WTC11 (cell line): ENCODE data around the gene LSM11.

ENCODE experiments used
- NFATC4 ChIP-seq: fragments of 250-450 bp; sonication (Bioruptor Pico); IDR thresholded peaks from 2 replicates; pipeline ENCODE4 v1.9.0; 2021; ENCODE audit warnings: mild to moderate bottlenecking
- NFYB ChIP-seq: sonication (generic); formaldehyde crosslinking; conservative IDR thresholded peaks from 2 replicates; pipeline ENCODE4 v1.8.0; 2022; ENCODE audit warnings: low read depth, missing genetic modification reagents
- ZNF263 ChIP-seq: sonication (generic); formaldehyde crosslinking; IDR thresholded peaks from 2 replicates; pipeline ENCODE4 v1.8.1; 2022; ENCODE audit warnings: low read depth, mild to moderate bottlenecking, moderate library complexity, missing genetic modification reagents
- TF ChIP-seq, protein P1 (sequence below): sonication (generic); formaldehyde crosslinking; IDR thresholded peaks from 2 replicates; pipeline ENCODE4 v1.8.1; 2023; ENCODE audit warnings: mild to moderate bottlenecking, missing genetic modification reagents
- TF ChIP-seq, protein P2 (sequence below): fragments of 200-600 bp; IDR thresholded peaks from 2 replicates; pipeline ENCODE4 v1.8.0; 2022; ENCODE audit warnings: antibody characterized with exemption
- TF ChIP-seq, protein P3 (sequence below): fragments of 250-450 bp; sonication (Bioruptor Pico); IDR thresholded peaks from 2 replicates; pipeline ENCODE4 v1.8.0; 2021; ENCODE audit warnings: mild to moderate bottlenecking
- TF ChIP-seq, protein P4 (sequence below): sonication (generic); formaldehyde crosslinking; IDR thresholded peaks from 2 replicates; pipeline ENCODE4 v1.8.0; 2023; ENCODE audit warnings: missing genetic modification reagents

DNA sequence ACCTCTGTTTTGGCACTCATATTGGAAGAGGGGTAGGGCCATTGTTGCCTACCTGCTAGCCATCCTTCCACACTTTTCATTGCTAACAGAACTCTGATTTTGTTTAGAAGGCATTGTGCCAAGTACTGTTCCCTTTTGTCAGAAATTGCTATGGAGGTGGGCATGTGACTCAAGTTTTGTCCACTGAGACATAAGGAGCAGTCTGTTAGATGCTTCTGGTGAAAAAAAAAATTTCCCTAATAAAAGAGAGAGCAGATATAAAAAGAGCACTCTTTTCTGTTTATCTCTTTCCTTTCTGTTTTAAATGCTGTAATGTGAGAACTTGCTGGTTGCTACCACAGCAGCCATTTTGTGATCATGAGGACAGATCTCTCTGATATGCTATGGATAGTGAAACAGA is 34.2 kb upstream of the LSM11 start:
- TF ChIP-seq, protein P1, sequence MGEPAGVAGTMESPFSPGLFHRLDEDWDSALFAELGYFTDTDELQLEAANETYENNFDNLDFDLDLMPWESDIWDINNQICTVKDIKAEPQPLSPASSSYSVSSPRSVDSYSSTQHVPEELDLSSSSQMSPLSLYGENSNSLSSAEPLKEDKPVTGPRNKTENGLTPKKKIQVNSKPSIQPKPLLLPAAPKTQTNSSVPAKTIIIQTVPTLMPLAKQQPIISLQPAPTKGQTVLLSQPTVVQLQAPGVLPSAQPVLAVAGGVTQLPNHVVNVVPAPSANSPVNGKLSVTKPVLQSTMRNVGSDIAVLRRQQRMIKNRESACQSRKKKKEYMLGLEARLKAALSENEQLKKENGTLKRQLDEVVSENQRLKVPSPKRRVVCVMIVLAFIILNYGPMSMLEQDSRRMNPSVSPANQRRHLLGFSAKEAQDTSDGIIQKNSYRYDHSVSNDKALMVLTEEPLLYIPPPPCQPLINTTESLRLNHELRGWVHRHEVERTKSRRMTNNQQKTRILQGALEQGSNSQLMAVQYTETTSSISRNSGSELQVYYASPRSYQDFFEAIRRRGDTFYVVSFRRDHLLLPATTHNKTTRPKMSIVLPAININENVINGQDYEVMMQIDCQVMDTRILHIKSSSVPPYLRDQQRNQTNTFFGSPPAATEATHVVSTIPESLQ (CRISPR knock-in tag), result no peak
- TF ChIP-seq, protein P2, sequence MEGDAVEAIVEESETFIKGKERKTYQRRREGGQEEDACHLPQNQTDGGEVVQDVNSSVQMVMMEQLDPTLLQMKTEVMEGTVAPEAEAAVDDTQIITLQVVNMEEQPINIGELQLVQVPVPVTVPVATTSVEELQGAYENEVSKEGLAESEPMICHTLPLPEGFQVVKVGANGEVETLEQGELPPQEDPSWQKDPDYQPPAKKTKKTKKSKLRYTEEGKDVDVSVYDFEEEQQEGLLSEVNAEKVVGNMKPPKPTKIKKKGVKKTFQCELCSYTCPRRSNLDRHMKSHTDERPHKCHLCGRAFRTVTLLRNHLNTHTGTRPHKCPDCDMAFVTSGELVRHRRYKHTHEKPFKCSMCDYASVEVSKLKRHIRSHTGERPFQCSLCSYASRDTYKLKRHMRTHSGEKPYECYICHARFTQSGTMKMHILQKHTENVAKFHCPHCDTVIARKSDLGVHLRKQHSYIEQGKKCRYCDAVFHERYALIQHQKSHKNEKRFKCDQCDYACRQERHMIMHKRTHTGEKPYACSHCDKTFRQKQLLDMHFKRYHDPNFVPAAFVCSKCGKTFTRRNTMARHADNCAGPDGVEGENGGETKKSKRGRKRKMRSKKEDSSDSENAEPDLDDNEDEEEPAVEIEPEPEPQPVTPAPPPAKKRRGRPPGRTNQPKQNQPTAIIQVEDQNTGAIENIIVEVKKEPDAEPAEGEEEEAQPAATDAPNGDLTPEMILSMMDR, result no peak
- TF ChIP-seq, protein P3, sequence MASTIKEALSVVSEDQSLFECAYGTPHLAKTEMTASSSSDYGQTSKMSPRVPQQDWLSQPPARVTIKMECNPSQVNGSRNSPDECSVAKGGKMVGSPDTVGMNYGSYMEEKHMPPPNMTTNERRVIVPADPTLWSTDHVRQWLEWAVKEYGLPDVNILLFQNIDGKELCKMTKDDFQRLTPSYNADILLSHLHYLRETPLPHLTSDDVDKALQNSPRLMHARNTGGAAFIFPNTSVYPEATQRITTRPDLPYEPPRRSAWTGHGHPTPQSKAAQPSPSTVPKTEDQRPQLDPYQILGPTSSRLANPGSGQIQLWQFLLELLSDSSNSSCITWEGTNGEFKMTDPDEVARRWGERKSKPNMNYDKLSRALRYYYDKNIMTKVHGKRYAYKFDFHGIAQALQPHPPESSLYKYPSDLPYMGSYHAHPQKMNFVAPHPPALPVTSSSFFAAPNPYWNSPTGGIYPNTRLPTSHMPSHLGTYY (CRISPR knock-in tag), result no peak
- TF ChIP-seq, protein P4, sequence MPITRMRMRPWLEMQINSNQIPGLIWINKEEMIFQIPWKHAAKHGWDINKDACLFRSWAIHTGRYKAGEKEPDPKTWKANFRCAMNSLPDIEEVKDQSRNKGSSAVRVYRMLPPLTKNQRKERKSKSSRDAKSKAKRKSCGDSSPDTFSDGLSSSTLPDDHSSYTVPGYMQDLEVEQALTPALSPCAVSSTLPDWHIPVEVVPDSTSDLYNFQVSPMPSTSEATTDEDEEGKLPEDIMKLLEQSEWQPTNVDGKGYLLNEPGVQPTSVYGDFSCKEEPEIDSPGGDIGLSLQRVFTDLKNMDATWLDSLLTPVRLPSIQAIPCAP, result no peak
- no peak for TF ChIP-seq NFATC4
- no peak for TF ChIP-seq ZNF263 (CRISPR knock-in tag)
- TF ChIP-seq NFYB, result no peak
